GM12801 (cell line): ENCODE data around the gene SNRPE.

Experiments
- TF ChIP-seq, protein P1 (sequence below): IDR thresholded peaks from one replicate; pipeline ENCODE4 v1.5.1; 2011; ENCODE audit warnings: control low read depth; ENCODE audit not compliant: insufficient read length; ENCODE audit errors: extremely low read depth

The SNRPE gene

GRCh38 chr1:203907901-203908300 is 46.5 kb downstream of the SNRPE start:
- TF ChIP-seq, protein P1, sequence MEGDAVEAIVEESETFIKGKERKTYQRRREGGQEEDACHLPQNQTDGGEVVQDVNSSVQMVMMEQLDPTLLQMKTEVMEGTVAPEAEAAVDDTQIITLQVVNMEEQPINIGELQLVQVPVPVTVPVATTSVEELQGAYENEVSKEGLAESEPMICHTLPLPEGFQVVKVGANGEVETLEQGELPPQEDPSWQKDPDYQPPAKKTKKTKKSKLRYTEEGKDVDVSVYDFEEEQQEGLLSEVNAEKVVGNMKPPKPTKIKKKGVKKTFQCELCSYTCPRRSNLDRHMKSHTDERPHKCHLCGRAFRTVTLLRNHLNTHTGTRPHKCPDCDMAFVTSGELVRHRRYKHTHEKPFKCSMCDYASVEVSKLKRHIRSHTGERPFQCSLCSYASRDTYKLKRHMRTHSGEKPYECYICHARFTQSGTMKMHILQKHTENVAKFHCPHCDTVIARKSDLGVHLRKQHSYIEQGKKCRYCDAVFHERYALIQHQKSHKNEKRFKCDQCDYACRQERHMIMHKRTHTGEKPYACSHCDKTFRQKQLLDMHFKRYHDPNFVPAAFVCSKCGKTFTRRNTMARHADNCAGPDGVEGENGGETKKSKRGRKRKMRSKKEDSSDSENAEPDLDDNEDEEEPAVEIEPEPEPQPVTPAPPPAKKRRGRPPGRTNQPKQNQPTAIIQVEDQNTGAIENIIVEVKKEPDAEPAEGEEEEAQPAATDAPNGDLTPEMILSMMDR = no peak

DNA sequence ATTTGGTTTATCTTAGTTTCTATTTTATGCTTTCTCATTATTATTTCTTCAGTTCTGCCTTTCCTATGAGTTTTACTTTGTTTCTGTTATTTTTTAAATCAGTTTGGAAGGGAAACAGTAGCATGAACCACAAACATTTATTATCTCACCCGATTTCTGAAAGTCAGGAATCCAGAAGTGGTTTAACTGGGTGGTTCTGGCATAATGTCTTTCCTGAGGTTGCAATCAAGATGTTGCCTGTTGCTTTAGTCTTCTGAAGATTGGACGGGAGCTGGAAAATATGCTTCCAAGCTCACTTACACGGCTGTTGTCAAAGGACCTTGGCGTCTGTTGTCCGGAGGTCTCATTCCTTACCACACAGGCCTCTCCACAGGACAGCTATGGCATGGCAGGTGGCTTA is 50.4 kb downstream of the SNRPE start:
- TF ChIP-seq, protein P1 = no peak

GRCh38 chr1:203913073-203913521 is 51.7 kb downstream of the SNRPE start:
- TF ChIP-seq, protein P1 = no peak

- TF ChIP-seq, protein P1 = no peak
Observed at GRCh38 chr1:203914292-203914691, 52.9 kb downstream of the SNRPE start.

DNA sequence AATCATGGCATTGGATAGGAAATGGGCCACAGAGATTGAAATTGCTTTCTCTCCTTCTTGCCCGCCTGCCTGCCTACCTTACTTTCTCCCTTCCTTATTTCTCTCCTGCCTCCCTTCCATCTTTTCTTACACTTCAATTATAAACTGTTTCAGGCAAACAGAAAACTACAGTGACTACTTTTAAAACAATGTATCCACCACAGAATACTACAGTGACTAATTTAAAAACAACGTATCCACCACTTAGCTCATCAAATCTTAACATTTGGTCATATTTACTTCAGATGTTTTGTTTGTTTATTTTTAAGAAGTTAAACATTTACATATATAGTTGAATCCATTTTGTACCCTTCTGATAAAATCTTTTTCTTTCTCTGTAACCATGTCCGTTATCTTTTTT is 54.4 kb downstream of the SNRPE start:
- TF ChIP-seq, protein P1 = no peak

DNA sequence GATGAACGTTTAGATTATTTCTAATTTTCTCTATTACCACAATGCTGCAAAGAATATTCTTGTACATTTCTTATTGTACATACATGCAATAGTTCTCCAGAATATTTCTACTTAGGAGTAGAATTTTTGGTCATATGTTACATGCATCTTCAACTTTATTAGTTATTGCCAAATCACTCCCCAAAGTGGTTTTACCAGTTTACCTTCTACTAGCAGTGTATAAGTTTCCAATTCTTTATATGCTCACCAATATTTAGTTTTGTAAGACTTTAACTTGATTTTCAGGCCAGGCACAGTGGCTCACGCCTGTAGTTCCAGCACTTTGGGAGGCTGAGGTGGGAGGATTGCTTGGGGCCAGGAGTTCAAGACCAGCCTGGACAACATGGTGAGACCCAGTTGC is 55.4 kb downstream of the SNRPE start:
- TF ChIP-seq, protein P1 = no peak
